Measurements from ENCODE around the gene SOWAHC. TPM values are rescaled to one million over a fixed set of nuclear protein-coding genes. Genes with fewer than 3 reads are reported as not detected.

The SOWAHC gene
- total and polyA plus RNA-seq, 2 of the 13 experiments (the other 11 are each of a cell fraction or from before 2014, with no cell fraction given), result 21.2 to 22.5 TPM

DNA sequence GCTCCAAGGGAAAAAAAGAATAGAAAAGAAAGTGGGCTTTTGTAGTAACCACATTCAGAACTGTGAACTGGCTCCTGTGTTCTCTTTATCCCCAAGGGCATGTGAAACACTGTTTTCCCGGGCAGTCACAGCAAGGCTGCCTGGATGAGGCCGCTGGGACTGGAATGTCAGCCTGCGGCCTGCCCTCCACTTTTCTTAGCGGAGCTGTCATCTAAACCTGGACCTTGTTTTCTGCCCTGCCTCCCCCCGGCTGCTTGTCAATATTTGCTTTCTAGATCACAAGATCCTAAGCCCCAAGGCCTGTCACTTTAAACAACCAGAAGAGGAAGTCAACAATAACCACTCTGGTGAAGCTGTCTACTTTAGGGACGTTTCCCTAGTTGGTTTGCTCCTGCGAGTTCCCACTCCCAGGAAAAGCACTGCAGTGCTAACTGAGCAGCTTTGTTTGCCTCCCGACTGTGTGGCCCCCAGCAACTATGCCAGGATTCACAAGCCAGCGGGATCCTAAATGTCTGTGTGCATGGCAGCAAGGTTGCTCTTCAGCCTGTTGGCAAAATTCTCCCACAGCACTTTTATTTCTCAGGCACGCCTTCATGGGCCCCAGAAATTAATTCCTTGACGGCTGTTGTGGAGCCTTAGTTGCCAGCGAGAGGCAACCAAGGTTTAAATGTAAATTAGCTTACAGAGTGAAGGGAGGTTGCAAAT lies 30.6 kb downstream of the SOWAHC start (continued):
- TF ChIP-seq, protein P1, sequence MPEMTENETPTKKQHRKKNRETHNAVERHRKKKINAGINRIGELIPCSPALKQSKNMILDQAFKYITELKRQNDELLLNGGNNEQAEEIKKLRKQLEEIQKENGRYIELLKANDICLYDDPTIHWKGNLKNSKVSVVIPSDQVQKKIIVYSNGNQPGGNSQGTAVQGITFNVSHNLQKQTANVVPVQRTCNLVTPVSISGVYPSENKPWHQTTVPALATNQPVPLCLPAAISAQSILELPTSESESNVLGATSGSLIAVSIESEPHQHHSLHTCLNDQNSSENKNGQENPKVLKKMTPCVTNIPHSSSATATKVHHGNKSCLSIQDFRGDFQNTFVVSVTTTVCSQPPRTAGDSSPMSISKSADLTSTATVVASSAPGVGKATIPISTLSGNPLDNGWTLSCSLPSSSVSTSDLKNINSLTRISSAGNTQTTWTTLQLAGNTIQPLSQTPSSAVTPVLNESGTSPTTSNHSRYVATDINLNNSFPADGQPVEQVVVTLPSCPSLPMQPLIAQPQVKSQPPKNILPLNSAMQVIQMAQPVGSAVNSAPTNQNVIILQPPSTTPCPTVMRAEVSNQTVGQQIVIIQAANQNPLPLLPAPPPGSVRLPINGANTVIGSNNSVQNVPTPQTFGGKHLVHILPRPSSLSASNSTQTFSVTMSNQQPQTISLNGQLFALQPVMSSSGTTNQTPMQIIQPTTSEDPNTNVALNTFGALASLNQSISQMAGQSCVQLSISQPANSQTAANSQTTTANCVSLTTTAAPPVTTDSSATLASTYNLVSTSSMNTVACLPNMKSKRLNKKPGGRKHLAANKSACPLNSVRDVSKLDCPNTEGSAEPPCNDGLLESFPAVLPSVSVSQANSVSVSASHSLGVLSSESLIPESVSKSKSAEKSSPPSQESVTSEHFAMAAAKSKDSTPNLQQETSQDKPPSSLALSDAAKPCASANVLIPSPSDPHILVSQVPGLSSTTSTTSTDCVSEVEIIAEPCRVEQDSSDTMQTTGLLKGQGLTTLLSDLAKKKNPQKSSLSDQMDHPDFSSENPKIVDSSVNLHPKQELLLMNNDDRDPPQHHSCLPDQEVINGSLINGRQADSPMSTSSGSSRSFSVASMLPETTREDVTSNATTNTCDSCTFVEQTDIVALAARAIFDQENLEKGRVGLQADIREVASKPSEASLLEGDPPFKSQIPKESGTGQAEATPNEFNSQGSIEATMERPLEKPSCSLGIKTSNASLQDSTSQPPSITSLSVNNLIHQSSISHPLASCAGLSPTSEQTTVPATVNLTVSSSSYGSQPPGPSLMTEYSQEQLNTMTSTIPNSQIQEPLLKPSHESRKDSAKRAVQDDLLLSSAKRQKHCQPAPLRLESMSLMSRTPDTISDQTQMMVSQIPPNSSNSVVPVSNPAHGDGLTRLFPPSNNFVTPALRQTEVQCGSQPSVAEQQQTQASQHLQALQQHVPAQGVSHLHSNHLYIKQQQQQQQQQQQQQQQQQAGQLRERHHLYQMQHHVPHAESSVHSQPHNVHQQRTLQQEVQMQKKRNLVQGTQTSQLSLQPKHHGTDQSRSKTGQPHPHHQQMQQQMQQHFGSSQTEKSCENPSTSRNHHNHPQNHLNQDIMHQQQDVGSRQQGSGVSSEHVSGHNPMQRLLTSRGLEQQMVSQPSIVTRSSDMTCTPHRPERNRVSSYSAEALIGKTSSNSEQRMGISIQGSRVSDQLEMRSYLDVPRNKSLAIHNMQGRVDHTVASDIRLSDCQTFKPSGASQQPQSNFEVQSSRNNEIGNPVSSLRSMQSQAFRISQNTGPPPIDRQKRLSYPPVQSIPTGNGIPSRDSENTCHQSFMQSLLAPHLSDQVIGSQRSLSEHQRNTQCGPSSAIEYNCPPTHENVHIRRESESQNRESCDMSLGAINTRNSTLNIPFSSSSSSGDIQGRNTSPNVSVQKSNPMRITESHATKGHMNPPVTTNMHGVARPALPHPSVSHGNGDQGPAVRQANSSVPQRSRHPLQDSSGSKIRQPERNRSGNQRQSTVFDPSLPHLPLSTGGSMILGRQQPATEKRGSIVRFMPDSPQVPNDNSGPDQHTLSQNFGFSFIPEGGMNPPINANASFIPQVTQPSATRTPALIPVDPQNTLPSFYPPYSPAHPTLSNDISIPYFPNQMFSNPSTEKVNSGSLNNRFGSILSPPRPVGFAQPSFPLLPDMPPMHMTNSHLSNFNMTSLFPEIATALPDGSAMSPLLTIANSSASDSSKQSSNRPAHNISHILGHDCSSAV (CRISPR knock-in tag; IDR thresholded peaks at IDR 0.05; ENCODE audit: borderline replicate concordance), result peak; percentile 64; the same call in 1 of the 2 replicates
- TF ChIP-seq, protein P2, sequence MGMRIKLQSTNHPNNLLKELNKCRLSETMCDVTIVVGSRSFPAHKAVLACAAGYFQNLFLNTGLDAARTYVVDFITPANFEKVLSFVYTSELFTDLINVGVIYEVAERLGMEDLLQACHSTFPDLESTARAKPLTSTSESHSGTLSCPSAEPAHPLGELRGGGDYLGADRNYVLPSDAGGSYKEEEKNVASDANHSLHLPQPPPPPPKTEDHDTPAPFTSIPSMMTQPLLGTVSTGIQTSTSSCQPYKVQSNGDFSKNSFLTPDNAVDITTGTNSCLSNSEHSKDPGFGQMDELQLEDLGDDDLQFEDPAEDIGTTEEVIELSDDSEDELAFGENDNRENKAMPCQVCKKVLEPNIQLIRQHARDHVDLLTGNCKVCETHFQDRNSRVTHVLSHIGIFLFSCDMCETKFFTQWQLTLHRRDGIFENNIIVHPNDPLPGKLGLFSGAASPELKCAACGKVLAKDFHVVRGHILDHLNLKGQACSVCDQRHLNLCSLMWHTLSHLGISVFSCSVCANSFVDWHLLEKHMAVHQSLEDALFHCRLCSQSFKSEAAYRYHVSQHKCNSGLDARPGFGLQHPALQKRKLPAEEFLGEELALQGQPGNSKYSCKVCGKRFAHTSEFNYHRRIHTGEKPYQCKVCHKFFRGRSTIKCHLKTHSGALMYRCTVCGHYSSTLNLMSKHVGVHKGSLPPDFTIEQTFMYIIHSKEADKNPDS (CRISPR knock-in tag; IDR thresholded peaks at IDR 0.05), result 0 out of 2 replicates have a peak, but pooled peaks have one; percentile 74
- TF ChIP-seq, protein P3, sequence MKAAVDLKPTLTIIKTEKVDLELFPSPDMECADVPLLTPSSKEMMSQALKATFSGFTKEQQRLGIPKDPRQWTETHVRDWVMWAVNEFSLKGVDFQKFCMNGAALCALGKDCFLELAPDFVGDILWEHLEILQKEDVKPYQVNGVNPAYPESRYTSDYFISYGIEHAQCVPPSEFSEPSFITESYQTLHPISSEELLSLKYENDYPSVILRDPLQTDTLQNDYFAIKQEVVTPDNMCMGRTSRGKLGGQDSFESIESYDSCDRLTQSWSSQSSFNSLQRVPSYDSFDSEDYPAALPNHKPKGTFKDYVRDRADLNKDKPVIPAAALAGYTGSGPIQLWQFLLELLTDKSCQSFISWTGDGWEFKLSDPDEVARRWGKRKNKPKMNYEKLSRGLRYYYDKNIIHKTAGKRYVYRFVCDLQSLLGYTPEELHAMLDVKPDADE (CRISPR knock-in tag; IDR thresholded peaks at IDR 0.05), result peak; percentile 63; the same call in 1 of the 2 replicates
- TF ChIP-seq ETV5 (CRISPR knock-in tag; IDR thresholded peaks at IDR 0.05; ENCODE audit: borderline replicate concordance) (peak; percentile 99), MXI1 (IDR thresholded peaks at IDR 0.05; ENCODE audit: borderline replicate concordance, low read depth, low read length) (peak; percentile 95; the same call in 2 of the 3 replicates), ZNF33A (CRISPR knock-in tag; IDR thresholded peaks at IDR 0.05; ENCODE audit: borderline replicate concordance) (peak; percentile 97; the same call in 1 of the 2 replicates), ZSCAN29 (CRISPR knock-in tag; conservative IDR thresholded peaks at IDR 0.05) (peak; percentile 98), ZNF563 (CRISPR knock-in tag; IDR thresholded peaks at IDR 0.05) (peak; percentile 84; the same call in 1 of the 2 replicates), ZNF547 (CRISPR knock-in tag; IDR thresholded peaks at IDR 0.05) (peak; percentile 79; the same call in 1 of the 2 replicates), THYN1 (CRISPR knock-in tag; IDR thresholded peaks at IDR 0.05; ENCODE audit: borderline replicate concordance, low read depth) (0 out of 2 replicates have a peak, but pooled peaks have one; percentile 48), ZNF224 (CRISPR knock-in tag; IDR thresholded peaks at IDR 0.05) (peak; percentile 94)
- TF ChIP-seq, protein P4, sequence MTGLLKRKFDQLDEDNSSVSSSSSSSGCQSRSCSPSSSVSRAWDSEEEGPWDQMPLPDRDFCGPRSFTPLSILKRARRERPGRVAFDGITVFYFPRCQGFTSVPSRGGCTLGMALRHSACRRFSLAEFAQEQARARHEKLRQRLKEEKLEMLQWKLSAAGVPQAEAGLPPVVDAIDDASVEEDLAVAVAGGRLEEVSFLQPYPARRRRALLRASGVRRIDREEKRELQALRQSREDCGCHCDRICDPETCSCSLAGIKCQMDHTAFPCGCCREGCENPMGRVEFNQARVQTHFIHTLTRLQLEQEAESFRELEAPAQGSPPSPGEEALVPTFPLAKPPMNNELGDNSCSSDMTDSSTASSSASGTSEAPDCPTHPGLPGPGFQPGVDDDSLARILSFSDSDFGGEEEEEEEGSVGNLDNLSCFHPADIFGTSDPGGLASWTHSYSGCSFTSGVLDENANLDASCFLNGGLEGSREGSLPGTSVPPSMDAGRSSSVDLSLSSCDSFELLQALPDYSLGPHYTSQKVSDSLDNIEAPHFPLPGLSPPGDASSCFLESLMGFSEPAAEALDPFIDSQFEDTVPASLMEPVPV (CRISPR knock-in tag; IDR thresholded peaks at IDR 0.05), result no peak
